ENCODE results near the gene ADD1.
"Not testable (repeated sequence)": the region's sequence is repeated elsewhere in the genome, so short reads cannot be mapped to it uniquely, and the experiment has no call there.

ADD1 gene

DNA sequence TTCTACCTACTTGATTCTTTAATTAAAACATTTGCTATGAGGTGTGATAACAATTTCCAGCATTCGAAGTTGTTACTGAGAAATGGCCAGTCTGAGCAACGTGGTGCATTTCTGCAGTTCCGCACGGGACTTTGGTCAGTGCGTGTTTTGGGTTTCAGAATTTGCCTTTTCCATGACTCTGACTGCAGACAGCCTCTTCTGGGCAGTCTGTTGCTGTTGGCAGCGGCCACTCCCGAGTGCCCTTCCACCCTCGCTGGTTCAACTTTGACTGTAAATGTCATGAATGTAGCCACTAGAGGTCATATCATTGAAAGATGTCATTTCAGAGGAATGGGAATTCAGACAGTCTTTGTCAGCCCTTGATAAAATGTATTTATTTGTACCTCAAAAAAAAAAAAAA is 65.9 kb downstream of the ADD1 start:
- peak in 1 of 10 donors; percentile 20 for DNase-seq
- intact Hi-C loops (cut with DNase I) = no loop called here

GRCh38 chr4:2910409-2910808 is 66.8 kb downstream of the ADD1 start:
- intact Hi-C loops (cut with DNase I) = no loop called here
- DNase-seq = peak in 1 of 10 donors; percentile 59

- DNase-seq = no peak
- intact Hi-C loops (cut with DNase I) = no loop called here
These were observed 68.2 kb downstream of the ADD1 start for GRCh38 chr4:2911868-2912267.

- intact Hi-C loops (cut with DNase I) = no loop called here
- peak in 2 of 10 donors; percentile 57 to 76 for DNase-seq
These were observed 69.5 kb downstream of the ADD1 start for GRCh38 chr4:2913168-2913567.

GRCh38 chr4:2914256-2915126 is 70.8 kb downstream of the ADD1 start:
- DNase-seq = peak in 2 of 10 donors; percentile 47 to 68
- intact Hi-C loops (cut with DNase I) = no loop called here

DNA sequence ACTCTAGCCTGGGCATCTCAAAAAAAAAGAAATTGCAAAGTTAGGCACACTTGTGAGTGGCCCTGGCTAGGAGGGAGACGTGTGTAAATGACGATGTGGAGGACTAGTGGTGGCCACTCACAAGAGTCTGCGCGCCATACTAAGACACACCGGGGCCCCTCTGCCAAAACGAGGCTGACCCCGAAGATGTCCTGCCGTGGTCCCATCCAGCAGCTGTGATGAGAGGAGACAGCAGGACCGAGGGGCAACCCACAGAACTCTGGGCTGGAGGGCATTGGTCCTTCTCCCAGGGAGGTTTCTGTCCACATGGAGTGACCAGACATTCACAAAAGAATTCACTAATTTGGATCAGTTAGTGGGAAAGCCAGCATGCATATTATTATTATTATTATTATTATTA is 72.1 kb downstream of the ADD1 start:
- intact Hi-C loops (cut with DNase I) = no loop called here
- peak in 2 of 10 donors; percentile 18 to 45 for DNase-seq

GRCh38 chr4:2916696-2917095 is 73.1 kb downstream of the ADD1 start:
- intact Hi-C loops (cut with DNase I); DNase-seq: not testable (repeated sequence)

DNA sequence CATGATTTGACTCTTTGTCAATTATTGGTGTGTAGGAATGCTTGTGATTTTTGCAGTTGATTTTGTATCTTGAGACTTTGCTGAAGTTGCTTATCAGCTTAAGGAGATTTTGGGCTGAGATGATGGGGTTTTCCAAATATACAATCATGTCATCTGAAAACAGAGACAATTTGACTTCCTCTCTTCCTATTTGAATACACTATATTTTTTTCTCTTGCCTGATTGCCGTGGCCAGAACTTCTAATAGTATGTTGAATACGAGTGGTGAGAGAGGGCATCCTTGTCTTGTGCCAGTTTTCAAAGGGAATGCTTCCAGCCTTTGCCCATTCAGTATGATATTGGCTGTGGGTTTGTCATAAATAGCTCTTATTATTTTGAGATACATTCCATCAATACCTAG is 74.7 kb downstream of the ADD1 start:
- intact Hi-C loops (cut with DNase I); DNase-seq: not testable (repeated sequence)

GRCh38 chr4:2918714-2919113 is 75.1 kb downstream of the ADD1 start:
- DNase-seq = peak in 1 of 10 donors; percentile 20
- intact Hi-C loops (cut with DNase I) = not testable (repeated sequence)

- intact Hi-C loops (cut with DNase I) = not testable (repeated sequence)
- peak in 2 of 10 donors; percentile 11 to 46 for DNase-seq
These were observed 78.9 kb downstream of the ADD1 start for GRCh38 chr4:2922453-2923101.

GRCh38 chr4:2923141-2923551 is 79.5 kb downstream of the ADD1 start:
- intact Hi-C loops (cut with DNase I) = no loop called here
- peak in 1 of 10 donors; percentile 53 for DNase-seq

- peak in 2 of 10 donors; percentile 23 to 81 for DNase-seq
- intact Hi-C loops (cut with DNase I) = no loop called here
These were observed 80.1 kb downstream of the ADD1 start for GRCh38 chr4:2923668-2924173.

DNA sequence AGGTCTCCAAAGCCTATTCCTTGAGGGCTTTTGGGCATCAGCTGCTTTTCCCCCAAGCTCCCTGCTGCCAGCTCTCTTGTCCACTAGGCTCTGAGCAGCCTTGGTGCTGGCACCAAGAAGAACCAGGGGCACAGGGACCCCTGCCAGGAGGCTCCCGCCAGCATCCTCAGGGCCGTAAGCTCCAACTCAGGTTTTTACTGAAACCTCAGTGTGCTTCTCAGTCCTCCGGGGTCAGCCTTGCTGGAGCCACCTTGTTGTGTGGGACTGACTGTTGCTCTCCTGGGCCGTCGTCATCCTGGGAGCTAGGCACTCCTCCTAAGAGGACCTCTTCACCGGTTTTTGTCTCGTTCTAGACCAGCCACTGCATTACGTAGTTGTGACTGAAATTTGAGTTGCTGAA is 80.6 kb downstream of the ADD1 start:
- intact Hi-C loops (cut with DNase I) = no loop called here
- DNase-seq = peak in 3 of 10 donors; percentile 15 to 79 (median 66)

GRCh38 chr4:2924765-2925301 is 81.2 kb downstream of the ADD1 start:
- DNase-seq = peak in 2 of 10 donors; percentile 40 to 56
- intact Hi-C loops (cut with DNase I) = no loop called here

DNA sequence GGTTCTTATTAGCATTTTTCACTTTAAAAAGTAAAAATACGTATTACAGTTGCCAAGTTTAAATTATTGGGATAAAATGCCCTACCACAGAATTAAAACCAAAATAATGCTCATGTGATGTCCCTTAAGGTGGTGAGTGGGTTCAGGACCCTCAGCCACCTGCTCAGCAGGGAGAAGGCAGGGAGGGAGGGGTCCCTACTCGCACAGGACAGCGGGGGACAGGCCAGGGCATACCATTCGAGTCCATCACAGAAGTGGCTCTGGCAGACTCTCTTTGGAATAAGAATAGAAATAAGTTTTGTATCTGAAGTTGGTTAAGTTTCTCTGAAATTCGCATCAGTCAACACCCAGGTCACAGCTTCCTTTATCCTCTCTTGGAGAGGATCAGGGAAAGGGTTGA is 81.9 kb downstream of the ADD1 start:
- intact Hi-C loops (cut with DNase I) = no loop called here
- peak in 1 of 10 donors; percentile 22 for DNase-seq

GRCh38 chr4:2925931-2926860 is 82.6 kb downstream of the ADD1 start:
- DNase-seq = peak in 4 of 10 donors; percentile 9 to 81 (median 71)
- intact Hi-C loops (cut with DNase I) = no loop called here

DNA sequence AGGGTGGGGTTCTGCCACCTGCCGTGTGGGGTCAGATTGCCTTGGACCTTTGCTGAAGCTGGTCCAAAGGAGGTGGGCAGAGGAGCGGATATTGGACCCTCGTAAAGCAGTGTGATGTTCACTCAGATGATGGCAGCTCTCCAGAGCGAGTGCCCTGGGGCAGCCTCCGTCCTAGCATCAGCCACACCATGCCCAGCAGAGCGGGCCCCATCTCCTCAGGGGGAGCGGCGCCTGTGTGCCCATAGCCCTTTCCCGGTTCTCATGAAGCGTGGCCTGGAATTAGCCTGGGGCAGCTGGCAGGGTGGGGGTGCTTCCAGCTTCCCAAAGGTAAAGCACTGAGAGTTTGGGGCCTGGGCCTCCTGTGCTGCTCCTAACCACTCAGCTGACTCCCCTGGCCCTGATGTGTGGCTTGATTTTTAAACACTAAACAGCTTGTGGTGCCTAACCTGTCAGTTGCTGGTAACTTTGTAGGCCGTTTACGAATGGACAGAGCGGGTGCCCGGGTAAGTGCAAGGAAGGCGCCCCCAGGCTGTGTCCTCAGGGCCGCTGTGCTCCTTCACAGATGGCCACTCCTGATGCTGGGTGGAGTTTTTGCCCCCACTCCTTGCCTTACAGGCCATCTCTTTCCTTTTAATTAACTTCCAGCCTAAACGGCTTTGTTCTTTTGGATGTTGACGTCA is 83.5 kb downstream of the ADD1 start:
- DNase-seq = peak in 2 of 10 donors; percentile 47 to 60
- intact Hi-C loops (cut with DNase I) = no loop called here

- DNase-seq = peak in 2 of 10 donors; percentile 59 to 60
These were observed 84.0 kb downstream of the ADD1 start for GRCh38 chr4:2927696-2928075.

More at GRCh38 chr4:2927696-2928075, 84.0 kb downstream of the ADD1 start:
- intact Hi-C loops (cut with DNase I) = loop anchor here (2.0 kb wide), 1 partner anchor 85 kb away; the partner anchor contains the start of gene ADD1

Data from posterior cingulate gyrus (tissue), 11 donors.